ENCODE measurements around the gene CEACAM19. TPM values are rescaled to one million over a fixed set of nuclear protein-coding genes. Genes with fewer than 3 reads are reported as not detected.

Gene CEACAM19
- total and polyA plus RNA-seq, 9 of the 15 experiments (the other 6 are each of a cell fraction or from before 2014, with no cell fraction given), result 0.15 to 0.30 (median 0.23) TPM; not detected in 5

- TF ChIP-seq HBP1 (CRISPR knock-in tag; IDR thresholded peaks at IDR 0.05), result no peak
- TF ChIP-seq ZBTB43 (CRISPR knock-in tag; IDR thresholded peaks at IDR 0.05), result no peak
- no peak for TF ChIP-seq ETV1 (tag; conservative IDR thresholded peaks at IDR 0.05; ENCODE audit: low read depth)
- no peak for TF ChIP-seq ZFP91 (CRISPR knock-in tag; IDR thresholded peaks at IDR 0.05)
- no peak for TF ChIP-seq TAL1 (IDR thresholded peaks at IDR 0.05)
- TF ChIP-seq PKNOX1 (IDR thresholded peaks at IDR 0.05), result peak; percentile 56
- TF ChIP-seq FOXK1 (CRISPR knock-in tag; IDR thresholded peaks at IDR 0.05; ENCODE audit: borderline replicate concordance), result no peak
- peak; percentile 84 to 94 (median 89) for TF ChIP-seq CTCF (IDR thresholded peaks at IDR 0.05 in 2 of 3, conservative IDR thresholded peaks at IDR 0.05 in 1 of 3; ENCODE audit: insufficient read depth in 2 of 3, low read depth in 1 of 3, low read length in 3 of 3)
- TF ChIP-seq MXD1 (CRISPR knock-in tag; IDR thresholded peaks at IDR 0.05; ENCODE audit: borderline replicate concordance, poor library complexity, severe bottlenecking), result no peak
- no peak for TF ChIP-seq TRIM25 (IDR thresholded peaks at IDR 0.05; ENCODE audit: borderline replicate concordance)
Observed at GRCh38 chr19:44657211-44657921, 13.9 kb upstream of the CEACAM19 start (continued).
